Peyer's patch (tissue), 4 donors: ENCODE measurements around the gene EPHB2.

Source experiments
- POLR2A ChIP-seq, 2 donors: fragments of 450-650 bp; IDR thresholded peaks; one replicate each; pipeline ENCODE4 v1.5.1; 2017; ENCODE audit warnings: antibody characterized with exemption in 2 of 2, mild to moderate bottlenecking in 2 of 2, moderate library complexity in 2 of 2
- TF ChIP-seq, protein P1 (sequence below), 6 experiments: fragments of 450-650 bp in 4 of 6; fragments of 200-600 bp in 2 of 6; sonication (generic) in 1 of 6; IDR thresholded peaks; one replicate each; pipeline ENCODE4 v1.5.1; 2017 to 2019; ENCODE audit warnings: antibody characterized with exemption in 6 of 6, mild to moderate bottlenecking in 3 of 6, moderate library complexity in 1 of 6

- TF ChIP-seq, protein P1, sequence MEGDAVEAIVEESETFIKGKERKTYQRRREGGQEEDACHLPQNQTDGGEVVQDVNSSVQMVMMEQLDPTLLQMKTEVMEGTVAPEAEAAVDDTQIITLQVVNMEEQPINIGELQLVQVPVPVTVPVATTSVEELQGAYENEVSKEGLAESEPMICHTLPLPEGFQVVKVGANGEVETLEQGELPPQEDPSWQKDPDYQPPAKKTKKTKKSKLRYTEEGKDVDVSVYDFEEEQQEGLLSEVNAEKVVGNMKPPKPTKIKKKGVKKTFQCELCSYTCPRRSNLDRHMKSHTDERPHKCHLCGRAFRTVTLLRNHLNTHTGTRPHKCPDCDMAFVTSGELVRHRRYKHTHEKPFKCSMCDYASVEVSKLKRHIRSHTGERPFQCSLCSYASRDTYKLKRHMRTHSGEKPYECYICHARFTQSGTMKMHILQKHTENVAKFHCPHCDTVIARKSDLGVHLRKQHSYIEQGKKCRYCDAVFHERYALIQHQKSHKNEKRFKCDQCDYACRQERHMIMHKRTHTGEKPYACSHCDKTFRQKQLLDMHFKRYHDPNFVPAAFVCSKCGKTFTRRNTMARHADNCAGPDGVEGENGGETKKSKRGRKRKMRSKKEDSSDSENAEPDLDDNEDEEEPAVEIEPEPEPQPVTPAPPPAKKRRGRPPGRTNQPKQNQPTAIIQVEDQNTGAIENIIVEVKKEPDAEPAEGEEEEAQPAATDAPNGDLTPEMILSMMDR (IDR thresholded peaks at IDR 0.05), result no peak
- TF ChIP-seq POLR2A (IDR thresholded peaks at IDR 0.05), result no peak
These were observed 89.3 kb downstream of the EPHB2 start for GRCh38 chr1:22799971-22800370.
